Measurements from ENCODE around the gene PSG5. TPM values are rescaled to one million over a fixed set of nuclear protein-coding genes. Genes with fewer than 3 reads are reported as not detected.
"Not testable (repeated sequence)": the region's sequence is repeated elsewhere in the genome, so short reads cannot be mapped to it uniquely, and the experiment has no call there.

The PSG5 gene
- total RNA-seq, 1 donor from 2014 or later: 3.9 TPM

DNA sequence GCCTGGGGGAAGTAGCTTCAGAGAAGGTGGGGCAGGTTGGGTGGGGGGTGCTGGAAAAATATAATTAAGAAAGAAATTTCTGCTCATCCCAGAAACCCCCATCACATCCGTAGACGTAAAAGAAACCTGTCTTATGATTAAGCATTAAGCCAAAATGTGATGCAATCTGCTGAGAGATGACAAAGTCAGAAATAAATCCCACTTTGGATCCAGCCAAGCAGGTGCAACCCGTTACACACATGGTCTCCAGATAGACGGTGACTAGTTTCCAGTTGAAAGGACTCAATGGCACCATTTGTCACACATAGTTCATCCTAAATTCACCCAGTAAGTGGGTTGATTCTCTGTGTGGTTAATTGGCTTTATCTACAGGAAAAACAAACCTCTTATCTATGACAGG lies 34.1 kb downstream of the PSG5 start:
- DNase-seq (ENCODE audit: low read depth): no peak
- TF ChIP-seq, protein P1, sequence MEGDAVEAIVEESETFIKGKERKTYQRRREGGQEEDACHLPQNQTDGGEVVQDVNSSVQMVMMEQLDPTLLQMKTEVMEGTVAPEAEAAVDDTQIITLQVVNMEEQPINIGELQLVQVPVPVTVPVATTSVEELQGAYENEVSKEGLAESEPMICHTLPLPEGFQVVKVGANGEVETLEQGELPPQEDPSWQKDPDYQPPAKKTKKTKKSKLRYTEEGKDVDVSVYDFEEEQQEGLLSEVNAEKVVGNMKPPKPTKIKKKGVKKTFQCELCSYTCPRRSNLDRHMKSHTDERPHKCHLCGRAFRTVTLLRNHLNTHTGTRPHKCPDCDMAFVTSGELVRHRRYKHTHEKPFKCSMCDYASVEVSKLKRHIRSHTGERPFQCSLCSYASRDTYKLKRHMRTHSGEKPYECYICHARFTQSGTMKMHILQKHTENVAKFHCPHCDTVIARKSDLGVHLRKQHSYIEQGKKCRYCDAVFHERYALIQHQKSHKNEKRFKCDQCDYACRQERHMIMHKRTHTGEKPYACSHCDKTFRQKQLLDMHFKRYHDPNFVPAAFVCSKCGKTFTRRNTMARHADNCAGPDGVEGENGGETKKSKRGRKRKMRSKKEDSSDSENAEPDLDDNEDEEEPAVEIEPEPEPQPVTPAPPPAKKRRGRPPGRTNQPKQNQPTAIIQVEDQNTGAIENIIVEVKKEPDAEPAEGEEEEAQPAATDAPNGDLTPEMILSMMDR (conservative IDR thresholded peaks at IDR 0.05; ENCODE audit: low read depth, low read length): no peak

DNA sequence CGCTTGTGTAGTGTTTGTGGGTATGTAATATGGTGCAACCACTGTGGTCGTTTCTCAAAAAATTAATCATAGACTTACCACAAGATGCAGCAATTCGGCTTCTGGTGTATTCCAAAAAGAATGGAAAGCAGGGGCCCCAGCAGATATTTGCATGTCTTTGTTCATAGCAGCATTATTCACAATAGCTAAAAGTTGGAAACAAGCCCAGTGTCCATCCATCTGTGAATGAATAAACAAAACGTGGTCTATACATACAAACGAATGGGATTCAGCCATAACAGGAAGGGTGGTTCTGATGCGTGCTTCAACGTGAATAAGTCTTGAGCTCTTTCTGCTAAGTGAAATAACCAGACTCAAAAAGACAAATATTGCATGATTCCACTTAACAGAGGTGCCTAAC lies 36.5 kb downstream of the PSG5 start:
- H3K4me3 ChIP-seq (ENCODE audit: low read depth, low read length); DNase-seq (ENCODE audit: low read depth): not testable (repeated sequence)

More for the DNA sequence above, 34.1 kb downstream of the PSG5 start:
- no peak overlapping the region for H3K4me3 ChIP-seq (ENCODE audit: low read depth, low read length)

DNA sequence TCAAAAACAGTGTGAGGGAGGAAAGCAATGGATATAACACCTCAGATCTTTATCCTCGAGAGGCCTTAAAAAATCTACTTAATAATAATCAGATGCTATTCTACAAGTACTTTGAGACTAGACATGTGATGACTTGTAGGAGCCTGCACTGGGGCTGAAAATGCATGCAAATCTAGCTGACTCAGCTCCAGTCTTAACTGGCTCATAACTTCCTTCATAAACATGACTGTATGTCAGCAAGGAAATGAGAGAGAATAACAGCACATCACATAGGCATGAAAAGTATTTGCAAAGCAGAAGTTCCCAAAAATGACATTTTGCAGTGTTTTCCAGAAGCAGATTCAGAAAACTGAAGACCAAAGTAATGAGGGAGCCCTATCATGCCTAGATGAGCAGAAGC lies 38.1 kb downstream of the PSG5 start:
- no peak for DNase-seq (ENCODE audit: low read depth)
- TF ChIP-seq, protein P1 (conservative IDR thresholded peaks at IDR 0.05; ENCODE audit: low read depth, low read length): no peak
- no peak overlapping the region for H3K4me3 ChIP-seq (ENCODE audit: low read depth, low read length)

DNA sequence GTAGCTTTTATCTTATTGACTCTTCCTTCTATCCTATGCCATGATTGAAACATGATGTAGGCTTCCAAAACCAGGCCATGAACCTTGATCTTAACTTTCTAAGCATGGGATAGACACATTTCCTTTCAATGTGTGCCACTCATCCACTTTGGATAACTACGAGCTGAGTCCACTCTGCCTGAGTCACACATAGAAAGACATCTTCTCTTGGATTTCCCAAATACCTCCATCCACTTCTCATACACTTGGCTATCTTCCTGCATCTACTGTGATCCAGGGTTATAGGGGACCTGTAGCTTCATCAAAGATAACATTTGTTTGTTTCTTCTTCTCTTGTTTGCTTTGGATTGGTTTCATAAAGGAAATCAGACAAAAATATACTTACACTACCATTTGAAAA lies 44.6 kb downstream of the PSG5 start:
- DNase-seq (ENCODE audit: low read depth): not testable (repeated sequence)

DNA sequence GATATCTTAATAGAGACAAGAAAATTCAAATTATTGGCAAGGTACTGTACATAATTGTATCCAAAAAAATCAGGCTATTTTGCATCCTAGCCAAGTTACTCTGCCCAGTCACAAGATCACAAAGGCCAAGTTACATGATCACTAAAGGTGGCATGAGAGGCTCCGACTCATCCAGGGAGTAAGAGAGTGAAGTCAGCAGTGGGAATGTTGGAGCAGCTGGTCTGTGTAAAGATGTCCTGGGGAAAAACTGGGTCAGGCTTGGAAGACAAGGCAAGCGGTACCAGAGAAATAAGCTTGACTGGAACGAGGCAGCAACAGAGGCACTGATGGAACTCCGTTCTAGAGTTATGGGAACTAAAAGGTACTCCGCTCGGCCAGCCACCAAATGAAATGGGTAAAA lies 53.6 kb downstream of the PSG5 start:
- H3K4me3 ChIP-seq (ENCODE audit: low read depth, low read length): no peak overlapping the region
- no peak for DNase-seq (ENCODE audit: low read depth)
- TF ChIP-seq, protein P1 (conservative IDR thresholded peaks at IDR 0.05; ENCODE audit: low read depth, low read length): no peak

More for the DNA sequence above, 44.6 kb downstream of the PSG5 start:
- not testable (repeated sequence) for H3K4me3 ChIP-seq (ENCODE audit: low read depth, low read length)

DNA sequence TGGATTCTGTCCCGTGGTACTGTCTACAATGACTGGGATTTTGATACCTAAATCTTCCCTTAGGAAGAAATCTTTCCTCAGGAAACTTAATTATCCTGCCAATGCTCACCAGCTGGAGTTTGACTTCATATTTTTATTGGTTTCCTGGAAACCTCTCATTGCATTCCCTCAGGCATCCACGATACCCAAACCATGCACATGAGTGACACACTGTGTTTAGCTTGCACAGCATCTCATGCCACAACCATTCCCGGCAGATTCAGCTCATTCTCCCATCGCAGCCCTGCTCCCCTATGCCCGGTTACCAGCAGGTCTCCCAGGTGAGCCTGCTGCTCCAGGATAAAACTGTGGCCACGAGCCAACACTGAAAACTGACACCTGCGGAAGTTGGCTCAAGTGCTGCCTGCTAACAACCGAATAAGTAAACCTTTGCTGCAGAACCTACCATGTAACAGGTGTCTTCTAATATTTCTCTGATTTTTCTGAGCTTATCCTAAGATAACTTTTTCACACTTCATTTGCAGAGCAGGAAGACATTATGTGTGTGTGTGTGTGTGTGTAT lies 55.0 kb downstream of the PSG5 start:
- not testable (repeated sequence) for DNase-seq (ENCODE audit: low read depth); H3K4me3 ChIP-seq (ENCODE audit: low read depth, low read length)

DNA sequence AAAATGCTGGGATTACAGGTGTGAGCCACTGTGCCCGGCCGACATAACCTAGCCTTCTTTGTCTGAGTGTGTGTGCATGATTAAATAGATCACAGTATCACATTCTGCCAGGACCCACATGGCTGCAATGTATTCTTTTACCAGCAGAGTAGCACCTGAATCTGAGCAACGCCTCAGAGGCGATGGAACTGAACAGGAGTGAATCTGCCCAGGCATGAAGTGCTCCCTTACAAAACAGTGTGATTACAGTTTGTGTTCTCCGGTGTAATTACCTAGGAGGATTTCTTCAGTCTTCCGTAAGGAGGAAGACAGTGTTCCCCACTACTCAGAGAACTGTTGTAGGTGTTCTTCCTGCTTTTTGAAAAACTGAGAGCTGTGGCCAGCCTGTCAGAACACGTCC lies 57.1 kb downstream of the PSG5 start:
- DNase-seq (ENCODE audit: low read depth); H3K4me3 ChIP-seq (ENCODE audit: low read depth, low read length): not testable (repeated sequence)

DNA sequence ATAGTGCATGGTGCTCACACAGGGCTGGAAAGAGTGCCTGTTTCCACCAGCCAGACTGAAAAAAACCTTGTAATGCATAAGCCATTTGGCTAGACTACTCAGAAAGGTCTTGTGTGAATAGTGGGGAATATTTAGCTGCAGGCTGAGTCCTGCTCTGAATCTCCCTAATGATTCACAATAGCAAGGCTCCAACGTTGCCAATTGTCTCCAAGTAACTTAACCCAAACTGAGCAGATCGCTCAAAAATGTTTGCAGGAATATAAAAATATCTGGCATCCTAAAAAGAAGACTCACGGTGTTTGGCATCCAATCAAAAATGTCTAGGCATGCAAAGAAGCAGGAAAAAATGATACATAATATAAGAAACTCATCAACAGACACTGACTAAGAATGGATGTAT lies 59.0 kb downstream of the PSG5 start:
- not testable (repeated sequence) for H3K4me3 ChIP-seq (ENCODE audit: low read depth, low read length); DNase-seq (ENCODE audit: low read depth)

DNA sequence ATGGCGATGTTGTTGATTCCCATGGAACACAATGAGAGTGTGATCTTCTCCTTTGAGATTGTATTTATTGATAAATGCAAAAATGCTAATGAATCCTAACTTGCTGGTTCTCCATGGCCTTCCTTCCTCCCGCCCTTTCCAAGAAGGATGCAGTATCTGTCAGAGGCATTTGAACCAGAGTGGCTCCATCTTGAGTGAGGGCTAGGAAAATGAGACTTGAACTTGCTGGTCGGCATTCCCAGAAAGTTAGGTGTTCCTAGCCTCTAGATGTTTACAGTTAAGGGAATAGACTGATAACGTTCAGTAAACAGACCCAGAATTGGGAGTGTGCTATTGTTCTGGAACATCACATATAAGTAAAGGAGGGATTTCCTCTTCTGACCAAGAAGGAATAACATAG lies 59.6 kb downstream of the PSG5 start:
- TF ChIP-seq, protein P1 (conservative IDR thresholded peaks at IDR 0.05; ENCODE audit: low read depth, low read length): no peak
- no peak overlapping the region for H3K4me3 ChIP-seq (ENCODE audit: low read depth, low read length)
- DNase-seq (ENCODE audit: low read depth): no peak

DNA sequence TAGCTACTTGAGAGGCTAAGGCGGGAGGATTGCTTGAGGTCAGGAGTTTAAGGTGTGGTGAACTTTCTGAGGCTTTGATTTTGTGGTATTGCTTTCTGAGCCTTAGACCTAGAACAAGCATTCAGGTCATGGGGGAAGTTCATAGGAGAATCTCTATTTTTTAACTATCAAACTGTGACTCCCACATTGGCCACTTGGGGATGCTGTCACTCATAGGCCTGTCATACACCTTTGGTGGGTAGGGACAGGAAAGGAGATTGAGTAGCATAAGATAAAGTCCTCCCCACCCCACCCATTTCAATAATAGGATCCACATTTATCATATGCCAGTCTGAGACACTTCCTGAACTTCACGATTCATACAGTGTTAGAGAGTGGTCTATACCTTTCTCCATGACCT lies 62.0 kb downstream of the PSG5 start:
- TF ChIP-seq, protein P1 (conservative IDR thresholded peaks at IDR 0.05; ENCODE audit: low read depth, low read length): peak; percentile 13
- no peak for DNase-seq (ENCODE audit: low read depth)

DNA sequence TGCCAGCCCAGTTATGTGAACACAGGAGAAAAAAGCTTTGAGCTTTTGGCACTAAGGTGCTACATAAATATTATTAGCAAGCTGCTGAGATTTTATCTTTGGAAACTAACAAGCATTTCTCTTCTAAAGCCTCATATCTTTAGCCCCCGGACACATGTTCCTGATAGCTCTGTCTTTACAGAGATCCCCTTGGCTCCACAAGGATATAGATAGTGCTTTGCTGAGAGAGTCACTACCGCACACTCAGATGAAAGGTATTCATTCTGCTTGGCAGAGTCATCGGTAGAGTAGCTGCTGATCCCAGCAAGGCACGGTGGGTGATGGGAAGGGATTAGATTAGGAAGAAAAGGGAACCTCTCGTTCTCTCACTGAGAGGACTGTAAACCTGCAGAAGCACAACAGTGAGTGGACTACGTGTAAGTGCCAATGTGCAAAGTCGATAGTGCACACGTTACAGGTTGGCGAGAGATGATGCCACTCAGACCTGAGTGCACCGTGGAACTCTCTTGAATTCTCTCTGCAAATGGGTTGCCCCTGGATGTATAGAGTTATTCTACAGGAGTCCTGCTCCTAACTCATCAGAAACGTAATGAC lies 65.8 kb downstream of the PSG5 start:
- not testable (repeated sequence) for H3K4me3 ChIP-seq (ENCODE audit: low read depth, low read length); DNase-seq (ENCODE audit: low read depth)

More for the DNA sequence above, 62.0 kb downstream of the PSG5 start:
- H3K4me3 ChIP-seq (ENCODE audit: low read depth, low read length): no peak overlapping the region

DNA sequence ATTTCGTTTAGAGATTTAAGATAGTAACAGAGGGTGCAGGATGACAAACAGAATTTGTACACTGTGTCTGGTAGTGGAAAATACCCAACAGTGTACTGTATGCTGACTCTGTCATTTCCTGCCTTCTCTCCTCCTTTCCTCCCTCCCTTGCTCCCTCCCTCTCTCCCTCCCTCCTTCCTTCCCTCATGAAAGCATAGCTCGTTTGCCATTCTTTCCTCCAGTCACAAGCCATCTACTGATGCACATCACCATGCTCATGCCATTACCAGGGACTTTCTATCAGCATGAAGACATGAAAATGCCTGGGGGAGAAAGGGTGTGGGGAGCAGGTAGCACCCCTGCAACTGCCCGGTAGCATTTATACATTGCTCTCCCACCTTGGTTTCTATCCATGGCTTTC lies 66.8 kb downstream of the PSG5 start:
- not testable (repeated sequence) for H3K4me3 ChIP-seq (ENCODE audit: low read depth, low read length); DNase-seq (ENCODE audit: low read depth)
